Karpas-422 (cell line): Measurements from ENCODE around the gene MBTPS1. TPM values are rescaled to one million over a fixed set of nuclear protein-coding genes. Genes with fewer than 3 reads are reported as not detected.

ENCODE experiments used
- DNase-seq: peaks from one replicate; pipeline ENCODE4 v3.0.0-alpha.2; 2015
- H2AFZ ChIP-seq: fragments of 200-600 bp; sonication (generic); 2 replicates; pipeline ENCODE4 v1.6.1; 2014; ENCODE audit warnings: antibody characterized with exemption, low read length, mixed read lengths
- H3K27ac ChIP-seq: fragments of 200-600 bp; sonication (generic); 2 replicates; pipeline ENCODE4 v1.5.1; 2014; ENCODE audit warnings: mild to moderate bottlenecking, low read length, moderate library complexity
- H3K27me3 ChIP-seq: fragments of 200-600 bp; sonication (generic); 2 replicates; pipeline ENCODE4 v1.6.1; 2014; ENCODE audit warnings: low read length, mixed read lengths
- H3K36me3 ChIP-seq: fragments of 200-600 bp; sonication (generic); 2 replicates; pipeline ENCODE4 v1.6.1; 2014; ENCODE audit warnings: low read length, mixed read lengths; ENCODE audit not compliant: insufficient read depth
- H3K4me1 ChIP-seq: fragments of 200-600 bp; sonication (generic); 2 replicates; pipeline ENCODE4 v1.6.1; 2014; ENCODE audit warnings: mild to moderate bottlenecking, low read length, mixed read lengths
- H3K4me2 ChIP-seq: fragments of 200-600 bp; sonication (generic); 2 replicates; pipeline ENCODE4 v1.6.1; 2014; ENCODE audit warnings: low read length, low read depth, mild to moderate bottlenecking; ENCODE audit not compliant: poor library complexity, severe bottlenecking
- H3K4me3 ChIP-seq: fragments of 200-600 bp; sonication (generic); 2 replicates; pipeline ENCODE4 v1.5.1; 2014; ENCODE audit warnings: mild to moderate bottlenecking, antibody characterized with exemption, low read length, mixed read lengths
- H3K79me2 ChIP-seq: fragments of 200-600 bp; sonication (generic); 2 replicates; pipeline ENCODE4 v1.6.1; 2014; ENCODE audit warnings: mild to moderate bottlenecking, low read length, mixed read lengths
- H3K9ac ChIP-seq: fragments of 200-600 bp; sonication (generic); 2 replicates; pipeline ENCODE4 v1.6.0; 2014; ENCODE audit warnings: low read length
- H3K9me2 ChIP-seq: fragments of 200-600 bp; sonication (generic), shearing (Covaris generic); replicated peaks from 2 replicates; pipeline ENCODE4 v1.6.0; 2014; ENCODE audit warnings: mild to moderate bottlenecking, low read length, moderate library complexity; ENCODE audit not compliant: insufficient read depth
- H3K9me3 ChIP-seq: fragments of 300-700, 200-600 bp; sonication (generic); 2 replicates; pipeline ENCODE4 v1.6.1; 2014; ENCODE audit warnings: low read length, mixed read lengths
- H4K20me1 ChIP-seq: fragments of 200-600 bp; sonication (generic); 2 replicates; pipeline ENCODE4 v1.6.1; 2014; ENCODE audit warnings: mild to moderate bottlenecking, antibody characterized with exemption, low read length, low read depth; ENCODE audit not compliant: insufficient read depth
- total RNA-seq: library from RNA; depleted of rRNA; stranded (reverse); fragments of >200 nt; shearing (Covaris generic); gene quantifications from 2 replicates; pipeline ENCODE4 v1.2.3, GENCODE V29; 2014; ENCODE audit warnings: low replicate concordance

Gene MBTPS1
- total RNA-seq, 1 experiment from 2014 or later: 80.9 TPM

GRCh38 chr16:84155226-84155625 lies 38.5 kb upstream of the MBTPS1 start:
- no peak overlapping the region for H2AFZ ChIP-seq
- H3K9me2 ChIP-seq: no peaks in the 10 kb centered on the region
- H4K20me1 ChIP-seq: no peaks in the 10 kb centered on the region
- no peak overlapping the region for H3K9ac ChIP-seq
- no peaks in the 10 kb centered on the region for H3K9me3 ChIP-seq
- H3K4me3 ChIP-seq: no peak overlapping the region
- H3K79me2 ChIP-seq: no peaks in the 10 kb centered on the region
- H3K27ac ChIP-seq: no peak overlapping the region
- H3K4me1 ChIP-seq: no peaks in the 10 kb centered on the region
- H3K4me2 ChIP-seq: no peak overlapping the region
- no peaks in the 10 kb centered on the region for H3K27me3 ChIP-seq
- no peaks in the 10 kb centered on the region for H3K36me3 ChIP-seq
- DNase-seq: no peak

DNA sequence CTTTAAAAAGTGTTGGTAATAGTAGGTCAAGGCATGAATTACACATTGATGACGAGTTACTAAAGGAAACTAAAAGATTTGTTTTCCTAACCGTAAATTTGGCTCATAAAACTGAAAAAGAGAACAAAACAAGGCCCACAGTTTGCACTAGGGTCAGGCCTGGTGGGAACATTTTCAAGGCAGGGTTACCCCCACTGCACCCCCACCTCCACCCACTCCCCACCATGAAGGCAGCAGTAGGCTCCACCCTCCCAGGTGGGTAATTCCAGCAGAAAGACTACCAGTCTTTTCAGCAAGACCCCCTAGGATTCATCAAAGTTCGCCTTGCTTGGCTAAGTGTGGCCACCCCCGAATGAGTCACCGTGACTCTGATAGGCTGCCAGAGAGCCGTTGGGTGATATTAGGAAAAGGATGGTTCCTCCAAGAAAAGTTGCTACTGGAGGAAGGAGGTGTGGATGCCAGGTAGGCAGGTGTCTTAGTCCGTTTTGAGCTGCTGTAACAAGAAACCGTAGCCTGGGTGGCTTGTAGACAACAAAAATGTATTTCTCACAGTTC lies 37.0 kb upstream of the MBTPS1 start:
- H3K4me3 ChIP-seq: no peak overlapping the region
- H3K4me1 ChIP-seq: no peaks in the 10 kb centered on the region
- no peaks in the 10 kb centered on the region for H3K9me2 ChIP-seq
- H3K9me3 ChIP-seq: no peaks in the 10 kb centered on the region
- no peaks in the 10 kb centered on the region for H3K27me3 ChIP-seq
- H2AFZ ChIP-seq: no peak overlapping the region
- no peaks in the 10 kb centered on the region for H3K36me3 ChIP-seq
- no peak overlapping the region for H3K27ac ChIP-seq
- no peaks in the 10 kb centered on the region for H3K79me2 ChIP-seq
- no peak overlapping the region for H3K4me2 ChIP-seq
- no peaks in the 10 kb centered on the region for H4K20me1 ChIP-seq
- no peak for DNase-seq
- H3K9ac ChIP-seq: no peak overlapping the region

- Histone ChIP-seq H3K9me2 (no peaks in the 10 kb centered on the region), H3K27ac (no peak overlapping the region), H3K4me2 (no peak overlapping the region), H3K27me3 (no peaks in the 10 kb centered on the region), H2AFZ (no peak overlapping the region; the same call in 1 of the 2 replicates), H3K36me3 (no peaks in the 10 kb centered on the region), H3K4me1 (no peaks in the 10 kb centered on the region), H3K9me3 (no peaks in the 10 kb centered on the region), H3K79me2 (no peaks in the 10 kb centered on the region), H4K20me1 (no peaks in the 10 kb centered on the region), H3K9ac (no peak overlapping the region), H3K4me3 (no peak overlapping the region)
- no peak for DNase-seq
Measured at GRCh38 chr16:84150926-84151325, 34.2 kb upstream of the MBTPS1 start.

GRCh38 chr16:84144859-84145639 lies 28.3 kb upstream of the MBTPS1 start, which contains the start of the genes DNAAF1 and HSDL1:
Gene DNAAF1, plus strand, starts transcription at chr16:84145308. Its CDS starts 133 bp downstream, at chr16:84145441.
Gene HSDL1, minus strand, starts transcription at chr16:84145177. Its CDS starts 13,856 bp downstream, at chr16:84131321.
- peaks cover 38% of the 10 kb centered on the region for H3K4me1 ChIP-seq
- no peaks in the 10 kb centered on the region for H3K27me3 ChIP-seq
- no peaks in the 10 kb centered on the region for H3K9me2 ChIP-seq
- H2AFZ ChIP-seq: no peak within 1 kb of the TSS; the same call in 1 of the 2 replicates
- H3K9me3 ChIP-seq: no peaks in the 10 kb centered on the region
- peak within 1 kb of the TSS; percentile 94 for H3K9ac ChIP-seq
- H3K4me2 ChIP-seq: peak within 1 kb of the TSS; percentile 78
- H3K4me3 ChIP-seq: peak within 1 kb of the TSS; percentile 92
- peak within 1 kb of the TSS; percentile 79 for H3K27ac ChIP-seq
- DNase-seq: peak; percentile 96
- H4K20me1 ChIP-seq: peaks cover 4% of the 10 kb centered on the region; the same call in 1 of the 2 replicates
- H3K79me2 ChIP-seq: peaks cover 48% of the 10 kb centered on the region
- H3K36me3 ChIP-seq: no peaks in the 10 kb centered on the region

GRCh38 chr16:84144209-84144858 lies 27.6 kb upstream of the MBTPS1 start:
- peak; percentile 79 for DNase-seq
- H3K4me2 ChIP-seq: peak overlapping the region; percentile 78
- peaks cover 4% of the 10 kb centered on the region; the same call in 1 of the 2 replicates for H4K20me1 ChIP-seq
- peaks cover 45% of the 10 kb centered on the region for H3K4me1 ChIP-seq
- H3K27me3 ChIP-seq: no peaks in the 10 kb centered on the region
- peak overlapping the region; percentile 94 for H3K9ac ChIP-seq
- no peaks in the 10 kb centered on the region for H3K36me3 ChIP-seq
- no peaks in the 10 kb centered on the region for H3K9me2 ChIP-seq
- no peak overlapping the region for H2AFZ ChIP-seq
- H3K27ac ChIP-seq: peak overlapping the region; percentile 79
- H3K4me3 ChIP-seq: peak overlapping the region; percentile 92
- H3K79me2 ChIP-seq: peaks cover 55% of the 10 kb centered on the region
- H3K9me3 ChIP-seq: no peaks in the 10 kb centered on the region

- DNase-seq: peak; percentile 59
- no peaks in the 10 kb centered on the region for H3K9me3 ChIP-seq
- H3K4me2 ChIP-seq: peak overlapping the region; percentile 78
- H3K79me2 ChIP-seq: peaks cover 61% of the 10 kb centered on the region
- peak overlapping the region; percentile 92 for H3K4me3 ChIP-seq
- H3K9ac ChIP-seq: peak overlapping the region; percentile 94
- H3K9me2 ChIP-seq: no peaks in the 10 kb centered on the region
- H3K27me3 ChIP-seq: no peaks in the 10 kb centered on the region
- H3K36me3 ChIP-seq: no peaks in the 10 kb centered on the region
- H2AFZ ChIP-seq: no peak overlapping the region
- peaks cover 4% of the 10 kb centered on the region; the same call in 1 of the 2 replicates for H4K20me1 ChIP-seq
- H3K27ac ChIP-seq: peak overlapping the region; percentile 79
- H3K4me1 ChIP-seq: peaks cover 51% of the 10 kb centered on the region
Measured at GRCh38 chr16:84143784-84144199, 27.1 kb upstream of the MBTPS1 start.

- Histone ChIP-seq H3K27ac (no peak overlapping the region), H3K79me2 (peaks cover 68% of the 10 kb centered on the region), H4K20me1 (peaks cover 4% of the 10 kb centered on the region; the same call in 1 of the 2 replicates), H3K9ac (no peak overlapping the region), H3K9me2 (no peaks in the 10 kb centered on the region), H3K9me3 (no peaks in the 10 kb centered on the region), H3K4me3 (no peak overlapping the region), H3K36me3 (0 out of 2 replicates have a peak, but pooled peaks cover 2% of the 10 kb centered on the region), H3K4me2 (peak overlapping the region; percentile 78), H3K27me3 (no peaks in the 10 kb centered on the region), H2AFZ (no peak overlapping the region), H3K4me1 (peaks cover 58% of the 10 kb centered on the region)
- DNase-seq: no peak
Measured at GRCh38 chr16:84143081-84143480, 26.3 kb upstream of the MBTPS1 start.
